Body of pancreas (tissue), 4 donors: ENCODE data around the gene MYL7.

Experiments
- POLR2A ChIP-seq, 3 donors: fragments of 450-650 bp; IDR thresholded peaks; one replicate each; pipeline ENCODE4 v1.6.1; 2016; ENCODE audit warnings: antibody characterized with exemption in 3 of 3, mild to moderate bottlenecking in 2 of 3
- TF ChIP-seq, protein P1 (sequence below), 7 experiments: fragments of 450-650 bp in 4 of 7; fragments of 200-600 bp in 3 of 7; sonication (generic) in 3 of 7; IDR thresholded peaks; one replicate each; pipeline ENCODE4 v1.5.1; 2016 to 2019; ENCODE audit warnings: antibody characterized with exemption in 7 of 7

DNA sequence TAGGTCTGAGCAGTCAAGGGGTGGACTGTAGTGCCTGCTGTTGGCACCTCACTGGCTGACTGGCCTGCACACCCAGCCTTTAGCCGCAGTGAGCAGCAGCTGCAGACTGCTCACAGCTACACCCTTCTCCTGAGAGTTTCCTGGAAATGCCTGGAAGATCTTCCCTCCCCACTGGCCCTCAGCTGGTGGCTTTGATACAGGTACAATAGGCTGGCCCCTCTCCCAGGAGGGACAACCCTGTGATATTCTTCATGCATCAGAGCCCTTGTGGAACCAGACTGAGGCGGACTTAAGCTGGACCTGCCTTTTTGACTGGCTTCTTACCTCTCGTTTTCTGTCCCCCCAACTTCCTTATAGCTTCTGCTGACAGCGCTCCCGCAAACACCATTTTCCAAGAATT lies 41.7 kb upstream of the MYL7 start:
- no peak for TF ChIP-seq POLR2A (IDR thresholded peaks at IDR 0.05)
- TF ChIP-seq, protein P1, sequence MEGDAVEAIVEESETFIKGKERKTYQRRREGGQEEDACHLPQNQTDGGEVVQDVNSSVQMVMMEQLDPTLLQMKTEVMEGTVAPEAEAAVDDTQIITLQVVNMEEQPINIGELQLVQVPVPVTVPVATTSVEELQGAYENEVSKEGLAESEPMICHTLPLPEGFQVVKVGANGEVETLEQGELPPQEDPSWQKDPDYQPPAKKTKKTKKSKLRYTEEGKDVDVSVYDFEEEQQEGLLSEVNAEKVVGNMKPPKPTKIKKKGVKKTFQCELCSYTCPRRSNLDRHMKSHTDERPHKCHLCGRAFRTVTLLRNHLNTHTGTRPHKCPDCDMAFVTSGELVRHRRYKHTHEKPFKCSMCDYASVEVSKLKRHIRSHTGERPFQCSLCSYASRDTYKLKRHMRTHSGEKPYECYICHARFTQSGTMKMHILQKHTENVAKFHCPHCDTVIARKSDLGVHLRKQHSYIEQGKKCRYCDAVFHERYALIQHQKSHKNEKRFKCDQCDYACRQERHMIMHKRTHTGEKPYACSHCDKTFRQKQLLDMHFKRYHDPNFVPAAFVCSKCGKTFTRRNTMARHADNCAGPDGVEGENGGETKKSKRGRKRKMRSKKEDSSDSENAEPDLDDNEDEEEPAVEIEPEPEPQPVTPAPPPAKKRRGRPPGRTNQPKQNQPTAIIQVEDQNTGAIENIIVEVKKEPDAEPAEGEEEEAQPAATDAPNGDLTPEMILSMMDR (IDR thresholded peaks at IDR 0.05): no peak
